Activated T-helper 1 cell treated with anti-CD3 and anti-CD28 coated beads, Interleukin-12 subunit alpha, Interleukin-12 subunit beta, Interleukin-2, Interleukin-4 antibody, amounts not matched to agents 30 ng/mL and 10 ng/mL and 1 ng/mL, durations not matched to agents 14 hours and 24 hours and 36 hours (primary cell): ENCODE results near the gene CORO1C. TPM values are rescaled to one million over a fixed set of nuclear protein-coding genes. Genes with fewer than 3 reads are reported as not detected.
A peak's percentile ranks its signal among the peaks of the same experiment; 100 is the strongest.
"Not testable (repeated sequence)": the region's sequence is repeated elsewhere in the genome, so short reads cannot be mapped to it uniquely, and the experiment has no call there.

Experiments used
- DNase-seq: peaks from one replicate; pipeline ENCODE4 v3.0.0; 2021; ENCODE audit warnings: low spot score
- H3K27ac Mint-ChIP-seq: one replicate; pipeline ENCODE4 v1.8.0; 2021; ENCODE audit warnings: mild to moderate bottlenecking, mixed read lengths
- H3K27me3 Mint-ChIP-seq: one replicate; pipeline ENCODE4 v1.8.0; 2022; ENCODE audit warnings: mild to moderate bottlenecking, moderate library complexity, mixed read lengths; ENCODE audit not compliant: insufficient read depth
- H3K36me3 Mint-ChIP-seq: one replicate; pipeline ENCODE4 v1.8.0; 2021; ENCODE audit warnings: low read depth, mixed read lengths
- H3K4me1 Mint-ChIP-seq: one replicate; pipeline ENCODE4 v1.8.0; 2021; ENCODE audit warnings: low read depth, mixed read lengths
- H3K4me3 Mint-ChIP-seq: one replicate; pipeline ENCODE4 v1.8.0; 2021; ENCODE audit warnings: mild to moderate bottlenecking, moderate library complexity, mixed read lengths
- H3K9me3 Mint-ChIP-seq: one replicate; pipeline ENCODE4 v1.8.0; 2021; ENCODE audit warnings: mixed read lengths
- intact Hi-C: fragments of 100-400 bp; cut with micrococcal nuclease; formaldehyde crosslinking; loops from one replicate; pipeline ENCODE4 v1.15.1; 2024
- total RNA-seq: library from RNA; stranded (reverse); gene quantifications from 2 replicates; pipeline ENCODE4 v1.2.3, GENCODE V29; 2022

The CORO1C gene
- total RNA-seq, 1 donor from 2014 or later: 46.1 TPM

DNA sequence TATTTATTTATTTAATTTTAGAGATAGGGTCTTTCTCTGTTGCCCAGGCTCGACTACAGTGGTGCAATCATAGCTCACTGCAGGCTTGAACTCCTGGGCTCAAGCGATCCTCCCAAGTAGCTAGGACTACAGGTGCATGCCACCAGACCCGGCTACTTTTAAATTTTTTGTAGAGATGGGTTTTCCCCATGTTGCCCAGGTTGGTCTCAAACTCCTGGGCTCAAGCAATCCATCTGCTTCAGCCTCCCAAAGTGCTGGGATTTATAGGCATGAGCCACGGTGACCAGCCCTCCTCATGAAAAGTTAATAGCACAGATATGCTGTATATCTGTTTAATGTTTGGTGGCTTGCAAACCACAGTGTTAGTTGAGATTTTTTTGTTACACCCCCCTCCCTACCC, 100.1 kb downstream of the CORO1C start:
- peak overlapping the region; percentile 94 for H3K4me3 Mint-ChIP-seq
- H3K27me3 Mint-ChIP-seq, H3K9me3 Mint-ChIP-seq, DNase-seq: not testable (repeated sequence)
- intact Hi-C loops: loop anchor here (5.0 kb wide), 2 partner anchors 114 to 421 kb away; partner anchors contain the start of genes FICD and USP30
- H3K27ac Mint-ChIP-seq: peak overlapping the region; percentile 99
- H3K4me1 Mint-ChIP-seq: peaks cover 70% of the 10 kb centered on the region
- H3K36me3 Mint-ChIP-seq: peaks cover 10% of the 10 kb centered on the region

DNA sequence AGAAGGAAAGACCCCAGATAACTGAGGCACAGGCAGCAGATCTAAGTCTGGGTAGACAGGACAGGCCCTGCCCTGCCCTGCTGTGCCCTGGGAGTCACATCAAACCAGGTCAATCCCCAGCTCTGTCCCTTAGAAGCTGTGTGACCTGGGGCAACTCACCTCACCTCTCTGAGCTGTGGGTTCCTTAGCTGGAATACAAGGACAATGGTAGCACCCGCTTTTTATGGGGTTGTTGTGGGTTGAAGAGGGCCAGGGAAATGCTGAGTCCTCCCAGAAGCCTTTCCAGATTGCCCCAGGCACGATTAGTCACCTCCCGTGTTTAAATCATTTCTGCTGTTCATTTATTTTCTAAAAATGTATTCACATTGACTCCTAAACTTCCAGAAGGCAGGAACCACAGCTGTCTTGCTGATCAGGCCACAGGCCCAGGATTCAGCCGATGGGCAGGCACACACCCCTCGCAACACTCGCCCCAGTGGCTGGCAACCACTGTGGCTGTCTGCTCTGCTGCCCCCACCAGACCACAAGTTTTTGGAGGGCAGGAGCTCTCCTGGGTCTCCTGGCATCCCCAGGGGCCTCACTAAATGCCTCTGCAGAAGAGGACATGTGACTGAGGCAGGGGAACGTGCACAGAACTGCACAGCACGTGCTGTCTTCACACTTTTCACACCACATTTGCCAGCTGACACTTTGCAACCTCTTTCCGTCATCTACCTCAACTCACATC, 100.7 kb downstream of the CORO1C start:
- DNase-seq: no peak
- peaks cover 12% of the 10 kb centered on the region for H3K36me3 Mint-ChIP-seq
- H3K4me3 Mint-ChIP-seq: peak overlapping the region; percentile 94
- no peaks in the 10 kb centered on the region for H3K9me3 Mint-ChIP-seq
- peak overlapping the region; percentile 99 for H3K27ac Mint-ChIP-seq
- intact Hi-C loops: loop anchor here (1.0 to 5.0 kb wide), 3 partner anchors 102 to 422 kb away; partner anchors contain the start of genes FICD and USP30
- H3K27me3 Mint-ChIP-seq: no peaks in the 10 kb centered on the region
- H3K4me1 Mint-ChIP-seq: peaks cover 68% of the 10 kb centered on the region

DNA sequence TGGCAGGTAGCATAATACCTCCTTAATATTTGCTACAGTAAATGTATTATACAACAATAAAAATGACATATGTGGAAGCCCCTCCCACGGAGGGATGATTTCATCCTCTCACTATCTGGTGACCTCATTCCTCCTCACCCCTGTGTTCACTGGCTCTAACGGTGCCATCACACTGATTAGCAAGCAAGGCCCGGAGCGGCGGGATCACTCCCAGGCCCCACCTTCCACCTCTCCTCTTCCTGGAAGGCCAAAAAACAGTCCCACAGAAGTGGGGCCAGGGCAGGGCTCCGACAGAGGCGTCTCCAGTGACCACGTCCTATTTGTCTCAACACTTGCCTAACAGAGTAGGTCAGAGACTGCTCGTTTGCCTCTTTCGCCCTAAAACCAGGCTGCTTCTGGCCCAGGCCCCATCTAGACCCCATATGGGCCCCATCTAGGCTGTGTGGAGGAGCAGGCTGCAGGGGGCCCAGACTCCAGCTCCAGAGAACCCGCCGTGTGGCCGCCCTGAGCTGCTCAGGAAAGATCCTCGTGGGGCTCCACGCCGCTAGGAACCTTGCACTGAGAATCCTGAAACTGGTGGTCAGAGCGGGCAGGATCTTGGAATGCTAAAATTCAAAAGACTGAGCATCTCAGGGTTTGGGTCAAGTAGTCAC, 101.4 kb downstream of the CORO1C start:
- intact Hi-C loops: loop anchor here (1.0 to 5.0 kb wide), 5 partner anchors 12 to 422 kb away; partner anchors contain the start of genes FICD, ISCU and USP30
- Mint-ChIP-seq H3K27me3 (no peaks in the 10 kb centered on the region), H3K36me3 (peaks cover 19% of the 10 kb centered on the region), H3K4me1 (peaks cover 74% of the 10 kb centered on the region), H3K9me3 (no peaks in the 10 kb centered on the region), H3K4me3 (peak overlapping the region; percentile 94), H3K27ac (peak overlapping the region; percentile 99)
- DNase-seq: peak; percentile 52

DNA sequence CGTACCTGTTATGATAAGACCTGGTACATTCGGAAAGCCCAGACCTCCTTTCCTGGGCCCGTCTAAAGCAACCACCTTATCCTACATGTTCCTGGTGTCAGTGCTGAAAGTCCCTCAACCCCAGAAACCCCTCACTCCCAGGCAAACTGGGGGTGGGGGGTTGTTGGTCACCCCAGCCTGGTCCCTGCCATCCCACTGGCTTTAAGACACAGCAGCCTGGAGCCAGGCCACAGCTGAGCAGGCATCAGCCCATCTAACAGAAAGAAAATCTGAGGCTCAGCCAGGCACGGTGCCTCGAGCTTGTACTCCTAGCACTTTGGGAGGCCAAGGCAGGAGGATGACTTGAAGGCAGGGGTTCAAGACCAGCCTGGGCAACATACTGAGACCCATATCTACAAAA, 102.2 kb downstream of the CORO1C start:
- Mint-ChIP-seq H3K27me3 (no peaks in the 10 kb centered on the region), H3K4me1 (peaks cover 74% of the 10 kb centered on the region), H3K4me3 (peak overlapping the region; percentile 94), H3K36me3 (peaks cover 20% of the 10 kb centered on the region), H3K9me3 (no peaks in the 10 kb centered on the region), H3K27ac (peak overlapping the region; percentile 99)
- intact Hi-C loops: loop anchor here (1.0 to 2.0 kb wide), 2 partner anchors 11 to 66 kb away; partner anchors contain the start of gene ISCU
- peak; percentile 8 for DNase-seq

DNA sequence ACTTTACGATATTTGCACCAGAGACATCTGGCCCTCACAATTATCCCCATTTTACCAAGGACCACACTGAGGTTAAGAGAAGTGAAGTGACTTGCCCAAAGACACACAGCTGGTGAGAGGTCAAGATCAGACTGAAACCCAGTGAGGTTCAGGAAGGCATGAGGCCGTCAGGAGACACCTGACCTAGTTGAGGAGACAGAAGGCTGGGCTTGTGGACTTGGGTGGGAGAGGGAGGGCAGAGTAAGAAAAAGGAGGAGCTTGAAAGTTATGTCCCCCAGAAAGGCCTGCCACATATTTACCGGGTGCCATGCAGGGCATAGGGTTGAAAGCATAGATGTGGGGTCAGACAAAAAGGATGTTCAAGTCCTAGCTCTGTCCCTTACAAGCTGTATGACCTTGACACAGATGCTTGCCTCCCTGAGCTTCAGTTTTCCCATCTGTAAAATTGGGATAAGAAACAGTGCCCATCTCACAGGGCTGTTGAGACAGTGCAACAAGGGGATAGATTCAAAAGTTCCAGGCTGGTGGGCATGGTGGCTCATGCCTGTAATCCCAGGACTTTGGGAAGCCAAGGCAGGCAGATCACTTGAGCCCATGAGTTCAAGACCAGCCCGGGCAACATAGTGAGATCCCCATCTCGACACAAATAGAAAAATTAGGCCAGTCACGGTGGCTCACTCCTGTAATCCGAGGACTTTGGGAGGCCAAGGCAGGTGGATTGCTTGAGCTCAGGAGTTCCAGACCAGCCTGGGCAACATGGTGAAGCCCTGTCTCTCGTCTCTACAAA, 104.0 kb downstream of the CORO1C start:
- intact Hi-C loops: no loop called here
- no peaks in the 10 kb centered on the region for H3K9me3 Mint-ChIP-seq
- H3K4me1 Mint-ChIP-seq: peaks cover 70% of the 10 kb centered on the region
- peak overlapping the region; percentile 99 for H3K27ac Mint-ChIP-seq
- no peak for DNase-seq
- no peaks in the 10 kb centered on the region for H3K27me3 Mint-ChIP-seq
- peaks cover 37% of the 10 kb centered on the region for H3K36me3 Mint-ChIP-seq
- H3K4me3 Mint-ChIP-seq: peak overlapping the region; percentile 48

DNA sequence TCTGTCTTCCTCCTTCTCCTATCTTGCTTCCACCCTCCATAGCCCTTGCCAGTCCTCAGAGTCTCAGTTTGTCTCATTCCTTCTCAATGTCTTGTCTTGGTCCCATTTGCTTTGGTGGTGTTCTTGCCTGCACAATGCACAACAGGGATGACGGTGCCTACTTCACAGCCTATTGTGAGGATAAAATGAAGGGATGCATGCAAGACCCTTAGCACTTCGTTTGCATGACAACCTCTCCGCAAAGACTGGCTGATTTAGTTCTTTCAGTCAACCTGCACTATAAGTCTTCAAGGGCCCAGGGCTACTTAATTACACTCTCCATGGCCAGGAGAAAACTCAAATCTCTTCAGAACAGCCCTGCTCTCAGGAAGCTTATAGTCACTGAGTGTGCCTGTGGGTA, 106.1 kb downstream of the CORO1C start:
- peaks cover 53% of the 10 kb centered on the region for H3K4me1 Mint-ChIP-seq
- H3K27me3 Mint-ChIP-seq: no peaks in the 10 kb centered on the region
- peak overlapping the region; percentile 45 for H3K27ac Mint-ChIP-seq
- H3K9me3 Mint-ChIP-seq: no peaks in the 10 kb centered on the region
- H3K36me3 Mint-ChIP-seq: peaks cover 46% of the 10 kb centered on the region
- no peak overlapping the region for H3K4me3 Mint-ChIP-seq
- DNase-seq: no peak
- intact Hi-C loops: loop anchor here (1.0 kb wide), 1 partner anchor 8 kb away; the partner anchor contains the start of gene SELPLG

DNA sequence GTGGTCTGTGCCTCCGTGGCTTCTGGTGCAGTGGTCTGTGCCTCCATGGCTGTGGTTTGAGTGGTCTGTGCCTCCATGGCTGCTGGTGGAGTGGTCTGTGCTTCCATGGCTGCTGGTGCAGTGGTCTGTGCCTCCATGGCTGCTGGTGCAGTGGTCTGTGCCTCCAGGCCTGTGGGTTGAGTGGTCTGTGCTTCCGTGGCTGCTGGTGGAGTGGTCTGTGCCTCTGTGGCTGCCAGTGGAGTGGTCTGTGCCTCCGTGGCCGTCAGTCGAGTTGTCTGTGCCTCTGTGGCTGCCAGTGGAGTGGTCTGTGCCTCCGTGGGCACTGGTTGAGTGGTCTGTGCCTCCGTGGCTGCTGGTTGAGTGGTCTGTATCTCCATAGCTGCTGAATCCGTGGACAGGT, 107.7 kb downstream of the CORO1C start:
- Mint-ChIP-seq H3K4me1 (peaks cover 57% of the 10 kb centered on the region), H3K27ac (peak overlapping the region; percentile 80), H3K9me3 (no peaks in the 10 kb centered on the region), H3K4me3 (no peak overlapping the region), H3K36me3 (peaks cover 47% of the 10 kb centered on the region), H3K27me3 (no peaks in the 10 kb centered on the region)
- intact Hi-C loops: no loop called here
- DNase-seq: no peak

DNA sequence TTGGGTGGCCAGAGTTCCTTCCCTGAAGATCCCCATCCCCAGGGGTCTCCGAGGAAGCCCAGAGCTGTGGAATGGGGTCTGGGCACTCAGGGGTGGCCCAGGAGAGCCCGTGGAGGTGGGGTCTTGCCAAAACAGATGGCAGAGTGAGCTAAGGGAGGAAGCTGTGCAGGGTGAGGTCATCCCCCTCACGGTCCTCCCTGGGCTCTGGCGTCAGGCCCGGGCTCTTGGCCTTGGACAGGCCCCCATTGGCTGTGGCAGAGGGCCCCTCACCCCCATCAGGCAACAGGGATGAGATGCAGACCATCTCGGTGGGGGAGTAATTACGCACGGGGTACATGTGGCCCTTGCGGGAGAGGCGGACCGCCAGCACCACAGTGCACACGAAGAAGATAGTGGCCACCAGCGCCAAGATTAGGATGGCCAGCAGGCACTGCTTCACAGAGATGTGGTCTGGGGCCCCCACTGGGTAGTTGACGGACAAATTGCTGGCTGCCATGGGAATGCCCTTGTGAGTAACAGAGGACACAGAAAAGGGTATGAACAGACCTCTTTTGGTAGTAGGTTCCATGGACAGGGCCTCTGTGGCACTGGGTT, 108.3 kb downstream of the CORO1C start:
- Mint-ChIP-seq H3K4me3 (no peak overlapping the region), H3K4me1 (peaks cover 58% of the 10 kb centered on the region), H3K27ac (no peak overlapping the region), H3K36me3 (peaks cover 44% of the 10 kb centered on the region), H3K9me3 (no peaks in the 10 kb centered on the region), H3K27me3 (no peaks in the 10 kb centered on the region)
- intact Hi-C loops: no loop called here
- DNase-seq: no peak

DNA sequence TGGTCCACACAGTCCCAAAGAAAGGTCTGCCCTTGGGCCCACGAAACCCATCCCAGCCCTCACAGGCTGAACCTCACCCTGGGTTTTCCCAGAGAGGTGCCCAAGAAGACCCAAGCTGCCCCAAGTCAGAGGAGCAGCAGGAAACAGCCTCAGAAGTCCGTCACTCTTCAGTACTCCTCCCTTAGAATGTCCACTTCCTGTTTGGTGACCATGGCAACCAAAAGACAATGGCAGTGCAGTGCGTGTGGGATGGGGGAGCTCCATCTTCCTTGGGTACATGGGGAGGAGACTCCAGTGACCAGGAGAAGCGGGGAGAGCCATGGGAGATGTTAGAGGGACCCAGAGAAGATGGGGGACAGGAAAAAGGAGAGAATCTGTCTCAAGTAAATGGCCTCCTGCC, 108.9 kb downstream of the CORO1C start:
- peak; percentile 11 for DNase-seq
- peaks cover 46% of the 10 kb centered on the region for H3K36me3 Mint-ChIP-seq
- H3K4me1 Mint-ChIP-seq: peaks cover 60% of the 10 kb centered on the region
- intact Hi-C loops: no loop called here
- H3K27me3 Mint-ChIP-seq: no peaks in the 10 kb centered on the region
- peak overlapping the region; percentile 52 for H3K4me3 Mint-ChIP-seq
- peak overlapping the region; percentile 100 for H3K27ac Mint-ChIP-seq
- H3K9me3 Mint-ChIP-seq: no peaks in the 10 kb centered on the region

DNA sequence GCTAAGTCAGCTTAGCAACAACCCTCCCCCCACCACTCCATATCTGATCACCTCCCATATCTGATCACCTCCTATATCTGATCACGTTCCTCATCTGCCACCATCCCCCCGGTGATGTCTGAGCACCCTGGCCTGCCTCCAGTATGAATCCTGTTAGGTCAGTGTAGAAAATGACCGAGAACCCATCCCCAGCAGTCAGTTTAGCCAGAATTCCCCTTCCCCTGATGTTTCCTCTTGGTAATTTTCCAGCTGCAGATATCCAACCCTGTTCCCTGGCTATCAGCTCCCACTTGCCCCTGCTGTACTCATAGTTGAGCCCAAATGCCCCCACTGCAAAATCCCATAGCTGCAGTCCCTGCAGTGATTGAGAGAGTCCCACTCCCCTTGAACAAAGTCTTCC, 110.2 kb downstream of the CORO1C start:
- no peak overlapping the region for H3K4me3 Mint-ChIP-seq
- peak overlapping the region; percentile 67 for H3K27ac Mint-ChIP-seq
- H3K36me3 Mint-ChIP-seq: peaks cover 58% of the 10 kb centered on the region
- DNase-seq: no peak
- H3K4me1 Mint-ChIP-seq: peaks cover 68% of the 10 kb centered on the region
- intact Hi-C loops: no loop called here
- no peaks in the 10 kb centered on the region for H3K27me3 Mint-ChIP-seq
- peaks cover 9% of the 10 kb centered on the region for H3K9me3 Mint-ChIP-seq

DNA sequence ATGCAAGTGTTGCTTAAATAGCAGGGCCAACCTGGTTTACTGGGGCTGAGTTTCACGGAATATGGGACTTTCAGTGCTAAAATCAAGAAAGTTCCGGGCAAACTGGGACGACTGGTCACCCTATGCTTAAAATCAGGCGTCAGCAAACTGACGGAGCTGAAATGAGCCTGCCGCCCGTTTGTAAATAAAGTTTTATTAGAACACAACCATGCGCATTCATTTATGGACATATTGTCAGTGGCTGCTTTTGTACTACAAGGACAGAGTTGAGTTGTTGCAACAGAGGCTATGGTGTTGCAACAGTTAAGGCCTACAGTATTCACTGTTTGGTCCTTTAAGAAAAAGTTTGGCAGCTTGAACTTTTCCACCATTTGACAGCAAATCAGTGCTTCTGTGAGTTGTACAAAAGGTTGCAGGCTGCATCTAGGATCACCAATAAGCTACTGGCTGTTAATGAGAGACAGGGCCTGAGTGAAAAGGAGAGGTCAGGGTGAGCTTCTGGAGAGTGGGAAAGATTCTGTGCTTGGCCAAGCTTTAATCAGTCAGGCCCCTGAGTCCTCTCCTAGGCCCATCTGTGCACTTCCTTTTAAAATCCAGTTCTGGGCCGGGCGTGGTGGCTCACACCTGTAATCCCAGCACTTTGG, 111.0 kb downstream of the CORO1C start:
- Mint-ChIP-seq H3K27me3 (no peaks in the 10 kb centered on the region), H3K4me1 (peaks cover 63% of the 10 kb centered on the region), H3K9me3 (peaks cover 15% of the 10 kb centered on the region), H3K4me3 (no peak overlapping the region), H3K27ac (peak overlapping the region; percentile 40), H3K36me3 (peaks cover 53% of the 10 kb centered on the region)
- no peak for DNase-seq
- intact Hi-C loops: no loop called here
